Measurements from ENCODE around the gene NFX1.
"Not testable (repeated sequence)": the region's sequence is repeated elsewhere in the genome, so short reads cannot be mapped to it uniquely, and the experiment has no call there.

GRCh38 chr9:33391111-33391771 lies 100.9 kb downstream of the NFX1 start:
- not testable (repeated sequence) for TF ChIP-seq TAF1 (conservative IDR thresholded peaks at IDR 0.05); CTCF (IDR thresholded peaks at IDR 0.05; ENCODE audit: low read depth, low read length, missing input control)

Measured in liver (tissue), 3 donors.